OCI-LY1 (cell line): ENCODE measurements around the gene PLCG2.

Experiments
- H2AFZ ChIP-seq: fragments of 200-600 bp; sonication (generic), shearing (Covaris generic); 2 replicates; pipeline ENCODE4 v1.6.0; 2014; ENCODE audit warnings: antibody characterized with exemption, mild to moderate bottlenecking, low read length
- H3F3A ChIP-seq: fragments of 200-600 bp; sonication (generic), shearing (Covaris generic); 2 replicates; pipeline ENCODE4 v1.6.0; 2014; ENCODE audit warnings: mild to moderate bottlenecking, antibody characterized with exemption, low read length, moderate library complexity; ENCODE audit not compliant: insufficient read depth
- H3K27ac ChIP-seq: fragments of 200-600 bp; sonication (generic); 2 replicates; pipeline ENCODE4 v1.5.1; 2014; ENCODE audit warnings: low read length, mixed run types, mild to moderate bottlenecking, low read depth; ENCODE audit not compliant: poor library complexity, severe bottlenecking
- H3K27me3 ChIP-seq: fragments of 200-600 bp; sonication (generic); 2 replicates; pipeline ENCODE4 v1.6.0; 2014; ENCODE audit warnings: antibody characterized with exemption, mild to moderate bottlenecking, low read length, moderate library complexity; ENCODE audit not compliant: insufficient read depth
- H3K36me3 ChIP-seq: fragments of 200-600 bp; sonication (generic); 2 replicates; pipeline ENCODE4 v1.6.1; 2014; ENCODE audit warnings: mild to moderate bottlenecking, antibody characterized with exemption, low read length, moderate library complexity, mixed read lengths; ENCODE audit not compliant: insufficient read depth
- H3K4me1 ChIP-seq: fragments of 200-600 bp; sonication (generic); 2 replicates; pipeline ENCODE4 v1.5.1; 2014; ENCODE audit warnings: mild to moderate bottlenecking, low read length, moderate library complexity; ENCODE audit not compliant: insufficient read depth, severe bottlenecking
- H3K4me2 ChIP-seq: fragments of 200-600 bp; sonication (generic), shearing (Covaris generic); 2 replicates; pipeline ENCODE4 v1.6.1; 2014; ENCODE audit warnings: low read length
- H3K4me3 ChIP-seq: fragments of 200-600 bp; sonication (generic); 2 replicates; pipeline ENCODE4 v1.5.1; 2014; ENCODE audit warnings: low read length, low read depth, mild to moderate bottlenecking, mixed read lengths; ENCODE audit not compliant: poor library complexity, severe bottlenecking
- H3K79me2 ChIP-seq: fragments of 200-600 bp; shearing (Covaris generic); 2 replicates; pipeline ENCODE4 v1.6.1; 2016; ENCODE audit warnings: mixed run types, low read length, mixed read lengths; ENCODE audit not compliant: insufficient read depth
- H3K9ac ChIP-seq: fragments of 200-600 bp; sonication (generic), shearing (Covaris generic); 2 replicates; pipeline ENCODE4 v1.6.1; 2014; ENCODE audit warnings: mild to moderate bottlenecking, low read length, mixed read lengths
- H3K9me2 ChIP-seq: fragments of 200-600 bp; sonication (generic), shearing (Covaris generic); 2 replicates; pipeline ENCODE4 v1.6.1; 2014; ENCODE audit warnings: low read depth, mild to moderate bottlenecking, low read length, mixed read lengths
- H3K9me3 ChIP-seq: fragments of 200-600 bp; shearing (Covaris generic); 2 replicates; pipeline ENCODE4 v1.6.1; 2014; ENCODE audit warnings: low read length, mixed read lengths
- H4K20me1 ChIP-seq: fragments of 200-600 bp; sonication (generic), shearing (Covaris generic); 2 replicates; pipeline ENCODE4 v1.6.0; 2016; ENCODE audit warnings: mild to moderate bottlenecking, low read length; ENCODE audit not compliant: insufficient read depth
- CTCF ChIP-seq: fragments of 200-600 bp; sonication (generic), shearing (Covaris generic); IDR thresholded peaks from 2 replicates; pipeline ENCODE4 v1.5.1; 2017; ENCODE audit warnings: mild to moderate bottlenecking, antibody characterized with exemption, low read length, moderate library complexity, mixed read lengths
- EZH2 ChIP-seq: fragments of 200-600 bp; sonication (generic), shearing (Covaris generic); IDR thresholded peaks from 2 replicates; pipeline ENCODE4 v1.8.0; 2017; ENCODE audit warnings: borderline replicate concordance, mixed run types, mild to moderate bottlenecking, antibody characterized with exemption, low read length, moderate library complexity, mixed read lengths

Gene PLCG2

GRCh38 chr16:81861915-81862314 is 82.8 kb downstream of the PLCG2 start:
- TF ChIP-seq EZH2 (no peak), CTCF (no peak)
- Histone ChIP-seq H2AFZ (no peak overlapping the region), H4K20me1 (no peaks in the 10 kb centered on the region), H3K9me2 (no peaks in the 10 kb centered on the region), H3K36me3 (peaks cover 86% of the 10 kb centered on the region), H3K27me3 (no peaks in the 10 kb centered on the region), H3F3A (no peaks in the 10 kb centered on the region), H3K9me3 (no peaks in the 10 kb centered on the region), H3K4me2 (no peak overlapping the region), H3K4me1 (peaks cover 59% of the 10 kb centered on the region), H3K4me3 (no peak overlapping the region), H3K27ac (peak overlapping the region; percentile 89), H3K79me2 (no peaks in the 10 kb centered on the region), H3K9ac (no peak overlapping the region)

GRCh38 chr16:81863630-81864352 is 84.7 kb downstream of the PLCG2 start:
- Histone ChIP-seq H3K79me2 (no peaks in the 10 kb centered on the region), H3K9ac (no peak overlapping the region; the same call in 1 of the 2 replicates), H3K9me3 (no peaks in the 10 kb centered on the region), H3K36me3 (peaks cover 85% of the 10 kb centered on the region), H3K4me3 (peak overlapping the region; percentile 15), H3K4me1 (peaks cover 60% of the 10 kb centered on the region), H3K4me2 (peak overlapping the region; percentile 52), H4K20me1 (no peaks in the 10 kb centered on the region), H3K9me2 (no peaks in the 10 kb centered on the region), H3K27ac (peak overlapping the region; percentile 89), H3K27me3 (no peaks in the 10 kb centered on the region), H3F3A (no peaks in the 10 kb centered on the region), H2AFZ (no peak overlapping the region)
- TF ChIP-seq EZH2: no peak
- TF ChIP-seq CTCF: no peak

- peaks cover 62% of the 10 kb centered on the region for H3K4me1 ChIP-seq
- no peak overlapping the region for H2AFZ ChIP-seq
- H4K20me1 ChIP-seq: no peaks in the 10 kb centered on the region
- H3K9ac ChIP-seq: peak overlapping the region; percentile 4; the same call in 1 of the 2 replicates
- H3K4me2 ChIP-seq: peak overlapping the region; percentile 52; the same call in 1 of the 2 replicates
- peaks cover 85% of the 10 kb centered on the region for H3K36me3 ChIP-seq
- H3K27me3 ChIP-seq: no peaks in the 10 kb centered on the region
- no peak overlapping the region for H3K4me3 ChIP-seq
- H3K79me2 ChIP-seq: no peaks in the 10 kb centered on the region
- H3K9me3 ChIP-seq: no peaks in the 10 kb centered on the region
- H3K27ac ChIP-seq: peak overlapping the region; percentile 89
- no peaks in the 10 kb centered on the region for H3K9me2 ChIP-seq
- H3F3A ChIP-seq: peaks cover 5% of the 10 kb centered on the region
- TF ChIP-seq CTCF (no peak), EZH2 (no peak)
Measured at GRCh38 chr16:81864646-81865382, 85.7 kb downstream of the PLCG2 start.
